HEK293 (cell line): Measurements from ENCODE around the gene MVP.

Experiments used
- ATF2 ChIP-seq: fragments of 450-650 bp; formaldehyde crosslinking; IDR thresholded peaks from 2 replicates; pipeline ENCODE4 v1.5.1; 2016; ENCODE audit warnings: missing biosample characterization, missing genetic modification characterization, low read depth
- CTCF ChIP-seq: fragments of 450-650 bp; formaldehyde crosslinking; IDR thresholded peaks from 2 replicates; pipeline ENCODE4 v1.5.1; 2016; ENCODE audit warnings: missing biosample characterization, missing genetic modification characterization
- SP2 ChIP-seq: fragments of 450-650 bp; formaldehyde crosslinking; IDR thresholded peaks from 2 replicates; pipeline ENCODE4 v1.5.1; 2016; ENCODE audit warnings: missing biosample characterization, missing genetic modification characterization
- YY2 ChIP-seq: fragments of 450-650 bp; formaldehyde crosslinking; IDR thresholded peaks from 2 replicates; pipeline ENCODE4 v1.5.1; 2016; ENCODE audit warnings: missing biosample characterization, missing genetic modification characterization
- ZBTB21 ChIP-seq: fragments of 450-650 bp; formaldehyde crosslinking; IDR thresholded peaks from 2 replicates; pipeline ENCODE4 v1.5.1; 2017; ENCODE audit warnings: missing biosample characterization, missing genetic modification characterization
- ZNF175 ChIP-seq: fragments of 450-650 bp; formaldehyde crosslinking; IDR thresholded peaks from 2 replicates; pipeline ENCODE4 v1.5.1; 2016; ENCODE audit warnings: missing biosample characterization, missing genetic modification characterization
- TF ChIP-seq, protein P1 (sequence below): fragments of 450-650 bp; formaldehyde crosslinking; IDR thresholded peaks from 2 replicates; pipeline ENCODE4 v1.5.1; 2016; ENCODE audit warnings: missing biosample characterization, missing genetic modification characterization

DNA sequence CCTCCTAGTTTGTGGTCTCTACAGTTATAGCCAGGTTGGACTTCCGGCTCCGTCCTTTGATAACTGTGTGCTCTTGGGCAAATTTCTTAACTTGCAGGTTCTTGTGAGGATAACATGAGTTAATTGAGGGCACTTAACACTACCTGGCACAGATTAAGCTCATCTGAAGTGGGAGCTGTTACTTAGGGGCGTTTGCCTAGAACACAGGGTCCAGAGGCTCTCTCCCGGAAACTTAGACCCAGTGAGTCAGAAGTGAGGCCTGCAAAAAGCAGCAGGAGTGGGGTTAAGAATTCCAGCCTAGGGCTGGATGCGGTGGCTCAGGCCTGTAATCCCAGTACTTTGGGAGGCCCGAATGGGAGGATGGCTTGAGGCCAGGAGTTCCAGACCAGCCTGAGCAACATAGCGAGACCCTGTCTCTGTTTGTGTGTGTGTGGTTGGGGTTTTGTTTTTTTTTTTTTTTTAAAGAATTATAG lies 1.4 kb downstream of the MVP start:
- TF ChIP-seq CTCF (tag by site-specific recombination) (no peak), ZNF175 (tag by site-specific recombination) (no peak), ATF2 (tag by site-specific recombination) (no peak), ZBTB21 (tag by site-specific recombination) (no peak), SP2 (tag by site-specific recombination) (no peak), YY2 (no peak)
- TF ChIP-seq, protein P1, sequence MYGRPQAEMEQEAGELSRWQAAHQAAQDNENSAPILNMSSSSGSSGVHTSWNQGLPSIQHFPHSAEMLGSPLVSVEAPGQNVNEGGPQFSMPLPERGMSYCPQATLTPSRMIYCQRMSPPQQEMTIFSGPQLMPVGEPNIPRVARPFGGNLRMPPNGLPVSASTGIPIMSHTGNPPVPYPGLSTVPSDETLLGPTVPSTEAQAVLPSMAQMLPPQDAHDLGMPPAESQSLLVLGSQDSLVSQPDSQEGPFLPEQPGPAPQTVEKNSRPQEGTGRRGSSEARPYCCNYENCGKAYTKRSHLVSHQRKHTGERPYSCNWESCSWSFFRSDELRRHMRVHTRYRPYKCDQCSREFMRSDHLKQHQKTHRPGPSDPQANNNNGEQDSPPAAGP = no peak
